HUES64 (cell line): Measurements from ENCODE around the gene SHISA5. TPM values are rescaled to one million over a fixed set of nuclear protein-coding genes. Genes with fewer than 3 reads are reported as not detected.
"Not testable (repeated sequence)": the region's sequence is repeated elsewhere in the genome, so short reads cannot be mapped to it uniquely, and the experiment has no call there.

Experiments
- H3K27ac ChIP-seq: 2 replicates; pipeline ENCODE4 v1.7.0; 2013; ENCODE audit warnings: low read depth, low read length, inconsistent platforms
- H3K27me3 ChIP-seq: 2 replicates; pipeline ENCODE4 v1.6.1; 2013; ENCODE audit warnings: mild to moderate bottlenecking, low read length; ENCODE audit not compliant: insufficient read depth
- H3K36me3 ChIP-seq: 2 replicates; pipeline ENCODE4 v1.6.1; 2013; ENCODE audit warnings: mild to moderate bottlenecking, low read length; ENCODE audit not compliant: insufficient read depth
- H3K4me1 ChIP-seq: 2 replicates; pipeline ENCODE4 v1.6.1; 2013; ENCODE audit warnings: mild to moderate bottlenecking, low read length, moderate library complexity; ENCODE audit not compliant: insufficient read depth
- H3K4me3 ChIP-seq: 2 replicates; pipeline ENCODE4 v1.5.1; 2013; ENCODE audit warnings: mild to moderate bottlenecking, low read length, moderate library complexity
- H3K9ac ChIP-seq: 2 replicates; pipeline ENCODE4 v1.6.1; 2013; ENCODE audit warnings: mild to moderate bottlenecking, low read depth, low read length
- H3K9me3 ChIP-seq: 2 replicates; pipeline ENCODE4 v1.6.1; 2013; ENCODE audit warnings: low read depth, low read length; ENCODE audit not compliant: insufficient read depth
- WGBS: fragments of 150-250, 120-280 bp; methylation state at CpG from one replicate; pipeline ENCODE4 v1.1.7; 2013; ENCODE audit warnings: missing lambda C conversion rate; 5-methylcytosine and 5-hydroxymethylcytosine counted together
- polyA plus RNA-seq, 2 experiments: library from polyadenylated mRNA; stranded (reverse); fragments of 50-300 nt; gene quantifications; one replicate each; pipeline ENCODE4 v1.2.3, GENCODE V29; 2013

Gene SHISA5, protein sequence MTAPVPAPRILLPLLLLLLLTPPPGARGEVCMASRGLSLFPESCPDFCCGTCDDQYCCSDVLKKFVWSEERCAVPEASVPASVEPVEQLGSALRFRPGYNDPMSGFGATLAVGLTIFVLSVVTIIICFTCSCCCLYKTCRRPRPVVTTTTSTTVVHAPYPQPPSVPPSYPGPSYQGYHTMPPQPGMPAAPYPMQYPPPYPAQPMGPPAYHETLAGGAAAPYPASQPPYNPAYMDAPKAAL
- 106 TPM for polyA plus RNA-seq (2013, experiment 1 of 2)
- polyA plus RNA-seq (2013, experiment 2 of 2): 125 TPM

DNA sequence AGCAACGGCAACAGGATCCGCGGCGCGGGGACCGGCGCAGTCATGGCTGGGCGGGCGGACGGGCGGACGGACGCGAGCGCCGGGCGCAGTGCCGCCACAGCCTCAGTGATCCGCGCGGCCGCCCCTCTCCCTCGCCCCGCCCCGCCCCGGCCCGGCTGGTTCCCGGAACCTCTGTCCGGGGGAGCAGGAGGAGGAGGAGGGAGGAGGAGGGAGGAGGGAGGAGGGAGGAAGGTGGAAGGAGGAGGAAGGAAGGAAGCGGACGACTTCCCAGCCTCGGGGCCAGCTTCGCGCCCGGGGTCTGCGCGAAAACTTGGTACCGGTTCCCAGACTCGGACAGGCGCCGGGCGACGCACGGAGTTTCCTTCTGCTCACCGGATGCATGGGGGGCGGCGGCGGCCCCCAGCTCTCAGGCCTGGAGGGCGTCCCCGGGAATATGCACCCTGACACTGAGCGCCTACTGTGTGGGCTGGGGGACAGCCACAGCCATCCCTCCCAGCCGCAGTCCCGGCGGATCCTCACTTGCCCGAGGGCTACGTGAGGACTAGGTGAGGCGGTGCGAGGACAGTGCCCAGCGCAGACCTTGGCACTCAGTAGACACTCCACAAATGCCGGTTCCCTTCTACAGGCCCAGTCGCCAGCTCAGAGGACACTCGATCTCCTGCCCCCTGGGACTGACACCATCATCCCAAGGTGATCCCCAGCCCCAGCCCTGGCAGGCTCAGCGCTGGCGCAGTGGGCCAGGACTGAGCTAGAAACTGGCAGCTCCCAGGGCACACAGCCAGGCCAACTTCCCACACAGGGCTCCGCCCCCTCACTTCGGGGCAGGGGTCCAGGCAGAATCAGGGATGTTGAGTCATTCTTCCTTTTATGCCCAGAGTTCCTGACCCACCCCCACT is at the start of gene SHISA5:
Gene SHISA5, minus strand, starts transcription at position 124 of the 896 bp plus-strand sequence. Its CDS starts 80 bp downstream, at position 44.
- H3K27ac ChIP-seq: peak within 1 kb of the TSS; percentile 66
- H3K4me1 ChIP-seq: peaks cover 24% of the 10 kb centered on the region
- WGBS: 6% methylated on average over 66 of the region's 66 CpGs
- H3K36me3 ChIP-seq: peaks cover 12% of the 10 kb centered on the region
- H3K9ac ChIP-seq: peak within 1 kb of the TSS; percentile 70
- peak within 1 kb of the TSS; percentile 69 for H3K4me3 ChIP-seq
- H3K9me3 ChIP-seq: no peaks in the 10 kb centered on the region
- H3K27me3 ChIP-seq: no peaks in the 10 kb centered on the region

DNA sequence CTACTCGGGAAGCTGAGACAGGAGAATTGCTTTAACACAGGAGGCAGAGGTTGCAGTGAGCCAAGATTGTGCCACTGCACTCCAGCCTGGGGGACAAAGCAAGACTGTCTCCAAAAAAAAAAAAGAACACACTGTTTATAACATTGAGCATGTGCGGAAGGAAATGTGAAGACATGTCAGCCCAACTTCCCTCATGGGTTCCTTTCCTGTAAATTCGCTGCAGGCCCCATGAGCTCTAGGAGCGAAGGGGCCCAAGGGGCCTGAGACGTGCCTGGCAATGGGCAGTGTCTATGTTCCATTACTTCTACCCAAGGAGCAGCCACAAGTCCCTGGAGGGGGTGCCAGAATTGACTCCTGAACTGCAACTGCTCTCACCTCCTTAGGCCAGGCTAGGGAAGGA is 49.4 kb upstream of the SHISA5 start:
- Histone ChIP-seq H3K4me1 (peaks cover 21% of the 10 kb centered on the region), H3K9me3 (no peaks in the 10 kb centered on the region), H3K27me3 (no peaks in the 10 kb centered on the region), H3K36me3 (peaks cover 38% of the 10 kb centered on the region), H3K9ac (no peak overlapping the region), H3K4me3 (no peak overlapping the region), H3K27ac (no peak overlapping the region)
- WGBS: 97% methylated on average over 5 of the region's 5 CpGs

DNA sequence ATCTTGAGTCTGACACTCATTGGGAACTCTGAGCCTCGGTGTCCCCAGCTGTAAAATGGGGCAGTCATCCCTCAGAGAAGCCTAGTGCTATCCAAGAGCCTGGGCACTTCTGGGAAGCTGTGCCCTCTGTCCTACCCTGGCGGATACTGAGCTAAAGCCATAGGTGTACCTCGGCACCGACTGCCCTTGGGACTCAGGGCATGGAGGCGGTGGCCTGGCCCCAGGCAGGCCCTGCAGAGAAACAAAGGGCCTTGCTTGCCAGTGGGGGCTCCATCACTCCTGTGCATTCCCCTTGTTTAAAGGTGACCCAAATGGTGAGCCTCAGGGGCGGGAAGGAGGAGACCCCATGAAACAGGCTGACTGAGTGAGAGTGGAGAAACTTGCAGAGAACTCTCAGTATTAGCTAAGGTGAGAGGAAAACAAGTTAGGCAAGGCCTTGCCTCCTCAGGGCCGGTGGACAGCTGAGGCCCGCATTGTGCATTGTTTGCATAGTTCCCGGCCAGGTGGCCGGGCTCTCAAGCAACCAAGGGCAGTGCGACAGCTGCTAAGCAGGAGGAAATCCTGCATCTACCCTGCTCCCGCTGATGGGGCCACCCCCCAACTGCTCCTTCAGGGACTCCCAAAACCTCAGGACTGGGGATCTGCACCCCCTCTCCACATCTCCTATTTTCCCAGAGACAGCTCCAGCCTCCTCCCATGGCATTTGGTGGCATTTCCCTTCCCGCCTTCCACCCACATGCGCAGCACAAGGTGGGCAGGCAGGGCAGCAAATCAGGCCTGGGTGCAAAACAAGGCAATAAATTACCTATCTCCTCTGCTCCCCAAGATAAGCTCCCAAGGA is 48.4 kb upstream of the SHISA5 start:
- H3K9ac ChIP-seq: no peak overlapping the region
- no peaks in the 10 kb centered on the region for H3K27me3 ChIP-seq
- H3K36me3 ChIP-seq: peaks cover 48% of the 10 kb centered on the region
- H3K4me1 ChIP-seq: peaks cover 17% of the 10 kb centered on the region
- 92% methylated on average over 14 of the region's 14 CpGs for WGBS
- H3K27ac ChIP-seq: no peak overlapping the region
- H3K4me3 ChIP-seq: no peak overlapping the region
- H3K9me3 ChIP-seq: no peaks in the 10 kb centered on the region

DNA sequence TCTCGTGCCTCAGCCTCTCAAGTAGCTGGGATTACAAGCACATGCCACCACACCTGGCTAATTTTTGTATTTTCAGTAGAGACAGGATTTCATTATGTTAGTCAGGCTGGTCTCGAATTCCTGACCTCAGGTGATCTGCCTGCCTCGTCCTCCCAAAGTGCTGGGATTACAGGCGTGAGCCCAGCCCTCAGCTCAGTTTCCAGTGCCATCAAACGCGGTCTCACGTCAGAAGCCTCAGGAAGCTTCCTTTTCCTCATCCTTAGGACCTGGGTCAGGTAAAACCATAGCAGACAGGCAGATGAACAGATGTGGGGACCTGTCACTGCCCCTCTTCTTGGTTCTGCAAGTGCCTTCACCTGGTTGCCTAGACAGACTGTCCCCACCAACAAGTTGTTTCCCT is 47.7 kb upstream of the SHISA5 start:
- H3K4me3 ChIP-seq, H3K9ac ChIP-seq, H3K27ac ChIP-seq, H3K27me3 ChIP-seq, H3K9me3 ChIP-seq: not testable (repeated sequence)
- Histone ChIP-seq H3K36me3 (peaks cover 54% of the 10 kb centered on the region), H3K4me1 (peaks cover 17% of the 10 kb centered on the region)
- WGBS: 94% methylated on average over 7 of the region's 7 CpGs

DNA sequence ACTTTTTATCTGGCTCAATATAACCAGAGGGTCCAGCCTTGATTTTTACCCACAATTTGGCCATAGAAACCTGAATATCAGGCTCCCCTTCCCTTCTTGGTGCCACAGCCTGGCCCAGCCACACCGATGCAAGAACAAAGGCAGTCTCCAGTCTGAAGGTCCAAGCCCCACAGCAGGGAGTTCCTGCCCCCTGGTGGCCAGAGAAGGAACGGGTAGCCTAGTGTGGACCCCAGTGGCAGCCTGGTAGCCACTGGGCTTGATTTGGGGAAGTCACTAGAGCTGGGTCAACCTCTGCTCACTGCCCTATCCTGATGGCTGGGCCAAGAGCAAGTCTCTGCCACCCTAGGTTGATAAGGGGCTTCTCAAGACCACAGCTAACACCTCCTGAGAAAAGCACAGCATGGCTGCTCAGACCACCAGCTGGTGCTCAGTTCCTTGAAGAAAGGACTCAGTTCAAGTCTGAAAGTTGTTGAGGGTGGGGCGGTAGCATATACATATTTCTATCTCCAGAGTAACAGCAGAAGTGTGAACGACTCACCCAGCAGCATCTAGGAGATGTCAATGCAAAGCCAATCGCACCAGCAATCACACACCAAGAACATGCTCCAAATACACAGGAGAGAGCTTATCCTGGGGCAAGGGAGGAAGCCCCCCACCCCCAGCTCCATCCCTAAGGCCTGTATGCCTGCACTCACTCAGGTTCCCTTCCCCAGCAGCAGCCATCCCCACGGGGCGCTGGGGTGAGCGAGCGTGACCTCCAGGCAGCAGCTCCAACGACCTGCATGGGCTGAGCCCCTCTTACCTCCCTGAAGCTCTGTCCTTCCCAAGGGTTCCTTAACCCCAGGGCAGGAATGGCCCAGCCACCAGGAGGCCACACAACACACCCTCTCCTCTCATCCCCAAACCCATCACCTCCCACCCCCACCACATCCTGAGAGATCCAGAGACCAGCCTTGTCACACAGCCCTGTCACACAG is 45.0 kb upstream of the SHISA5 start:
- WGBS: 74% methylated on average over 10 of the region's 10 CpGs
- H3K9me3 ChIP-seq: no peaks in the 10 kb centered on the region
- peaks cover 63% of the 10 kb centered on the region for H3K36me3 ChIP-seq
- H3K27ac ChIP-seq: no peak overlapping the region; the same call in 1 of the 2 replicates
- H3K4me3 ChIP-seq: no peak overlapping the region
- no peak overlapping the region for H3K9ac ChIP-seq
- no peaks in the 10 kb centered on the region for H3K4me1 ChIP-seq
- no peaks in the 10 kb centered on the region for H3K27me3 ChIP-seq

DNA sequence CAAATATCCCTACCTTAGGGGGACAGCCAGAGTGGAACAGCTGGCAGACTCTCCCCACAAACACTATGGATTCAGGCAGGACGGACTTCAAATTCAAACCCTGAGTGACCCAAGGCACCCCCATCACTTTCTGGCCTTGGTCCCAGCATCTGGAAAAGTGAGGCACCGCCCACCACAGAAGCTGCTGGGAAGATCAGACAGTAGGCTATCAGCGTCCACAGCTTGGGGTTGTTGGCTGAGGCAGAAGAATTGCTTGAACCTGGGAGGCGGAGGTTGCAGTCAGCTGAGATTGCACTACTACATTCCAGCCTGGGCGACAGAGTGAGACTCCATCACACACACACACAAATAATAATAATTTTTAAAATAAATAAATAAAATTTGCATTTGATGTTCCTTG is 44.2 kb upstream of the SHISA5 start:
- H3K9me3 ChIP-seq: no peaks in the 10 kb centered on the region
- no peak overlapping the region for H3K4me3 ChIP-seq
- WGBS: 99% methylated on average over 4 of the region's 5 CpGs
- no peak overlapping the region for H3K27ac ChIP-seq
- no peaks in the 10 kb centered on the region for H3K27me3 ChIP-seq
- peaks cover 65% of the 10 kb centered on the region for H3K36me3 ChIP-seq
- H3K9ac ChIP-seq: no peak overlapping the region
- H3K4me1 ChIP-seq: no peaks in the 10 kb centered on the region

DNA sequence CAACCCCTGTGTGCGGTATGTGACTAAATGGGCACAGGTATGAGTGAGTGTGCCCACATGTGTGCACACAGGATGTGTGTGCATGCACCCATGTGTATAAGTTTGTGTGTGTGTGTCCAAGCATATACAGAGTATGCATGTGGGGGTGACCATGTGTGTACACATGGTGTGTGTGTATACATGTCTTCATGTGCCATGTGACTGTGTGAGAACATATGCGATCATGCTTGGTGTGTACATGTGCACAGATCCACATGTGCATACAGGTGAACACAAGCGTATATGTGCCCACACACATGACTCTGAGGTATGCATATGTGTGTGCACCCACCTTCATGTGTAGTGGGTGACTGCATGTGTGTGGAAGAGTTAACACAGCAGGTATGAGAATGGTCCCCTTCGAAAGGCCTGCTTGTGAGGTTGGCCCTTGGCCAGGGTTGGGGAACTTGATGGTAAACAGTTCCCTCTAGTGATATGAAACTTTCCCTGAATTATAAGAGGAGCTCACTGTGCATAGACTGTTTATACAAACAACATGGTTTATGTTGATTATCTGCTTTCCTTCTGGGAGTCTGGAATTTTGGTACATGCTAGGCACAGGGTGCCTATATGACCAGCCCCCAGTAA is 42.3 kb upstream of the SHISA5 start:
- H3K27ac ChIP-seq: no peak overlapping the region
- H3K36me3 ChIP-seq: peaks cover 72% of the 10 kb centered on the region
- WGBS: 92% methylated on average over 4 of the region's 4 CpGs
- H3K4me3 ChIP-seq: no peak overlapping the region
- H3K9ac ChIP-seq: no peak overlapping the region
- H3K4me1 ChIP-seq: no peaks in the 10 kb centered on the region
- H3K27me3 ChIP-seq: no peaks in the 10 kb centered on the region
- H3K9me3 ChIP-seq: no peaks in the 10 kb centered on the region

DNA sequence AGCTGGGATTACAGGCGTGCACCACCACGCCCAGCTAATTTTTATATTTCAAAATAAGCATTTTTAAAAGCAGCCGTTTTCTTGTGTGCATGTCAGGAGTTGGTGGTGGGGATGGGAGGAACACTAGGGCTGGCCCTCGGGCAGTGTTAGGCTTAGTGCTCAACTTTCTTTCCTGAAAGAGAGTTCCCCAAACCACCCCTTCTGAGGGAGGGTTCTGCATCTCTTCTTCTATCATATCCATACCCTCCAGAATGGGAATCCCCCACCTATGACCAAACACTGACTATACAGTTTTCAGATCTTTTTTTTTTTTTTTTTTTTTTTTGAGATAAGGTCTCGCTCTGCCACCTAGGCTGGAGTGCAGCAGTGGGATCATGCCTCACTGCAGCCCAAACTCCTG is 40.2 kb upstream of the SHISA5 start:
- H3K4me3 ChIP-seq: no peak overlapping the region
- no peaks in the 10 kb centered on the region for H3K27me3 ChIP-seq
- no peak overlapping the region for H3K27ac ChIP-seq
- no peaks in the 10 kb centered on the region for H3K4me1 ChIP-seq
- H3K9me3 ChIP-seq: no peaks in the 10 kb centered on the region
- WGBS: 95% methylated on average over 5 of the region's 5 CpGs
- peaks cover 76% of the 10 kb centered on the region for H3K36me3 ChIP-seq
- no peak overlapping the region for H3K9ac ChIP-seq

DNA sequence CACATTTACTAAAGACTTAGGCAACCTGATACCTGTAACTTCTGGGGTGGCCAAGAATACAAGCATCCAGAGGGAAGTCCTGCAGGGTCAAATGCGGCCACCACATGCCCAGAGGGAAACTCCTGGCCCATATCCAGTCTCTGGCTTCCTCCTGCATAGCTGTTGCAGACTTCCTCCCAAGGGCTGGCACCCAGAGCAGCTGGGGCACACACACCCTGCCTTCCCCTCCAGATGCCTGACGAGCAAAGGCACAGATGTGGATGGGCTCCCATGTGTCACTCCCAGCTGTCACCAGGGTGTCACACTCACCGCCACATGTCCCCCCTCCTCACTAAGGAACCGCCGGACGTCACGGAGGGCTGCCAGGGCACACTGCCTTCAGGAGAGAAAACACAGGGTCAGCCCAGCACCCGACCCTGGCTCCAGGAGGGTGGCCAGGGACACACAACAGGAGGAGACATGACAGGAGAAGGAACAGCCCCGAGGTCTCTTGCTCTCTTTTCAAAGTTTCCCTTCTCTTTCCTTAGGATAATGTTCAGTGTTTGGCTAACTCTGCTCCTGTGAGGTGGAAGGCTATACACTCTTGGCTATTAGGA is 39.4 kb upstream of the SHISA5 start:
- H3K9me3 ChIP-seq: no peaks in the 10 kb centered on the region
- no peaks in the 10 kb centered on the region for H3K4me1 ChIP-seq
- no peak overlapping the region for H3K27ac ChIP-seq
- H3K27me3 ChIP-seq: no peaks in the 10 kb centered on the region
- peaks cover 78% of the 10 kb centered on the region for H3K36me3 ChIP-seq
- no peak overlapping the region for H3K4me3 ChIP-seq
- WGBS: 93% methylated on average over 8 of the region's 9 CpGs
- H3K9ac ChIP-seq: no peak overlapping the region
